ENCODE measurements around the gene SMYD5. TPM values are rescaled to one million over a fixed set of nuclear protein-coding genes. Genes with fewer than 3 reads are reported as not detected.

SMYD5 gene
- total RNA-seq, 2 experiments from 2014 or later = 33.2 to 42.2 TPM

DNA sequence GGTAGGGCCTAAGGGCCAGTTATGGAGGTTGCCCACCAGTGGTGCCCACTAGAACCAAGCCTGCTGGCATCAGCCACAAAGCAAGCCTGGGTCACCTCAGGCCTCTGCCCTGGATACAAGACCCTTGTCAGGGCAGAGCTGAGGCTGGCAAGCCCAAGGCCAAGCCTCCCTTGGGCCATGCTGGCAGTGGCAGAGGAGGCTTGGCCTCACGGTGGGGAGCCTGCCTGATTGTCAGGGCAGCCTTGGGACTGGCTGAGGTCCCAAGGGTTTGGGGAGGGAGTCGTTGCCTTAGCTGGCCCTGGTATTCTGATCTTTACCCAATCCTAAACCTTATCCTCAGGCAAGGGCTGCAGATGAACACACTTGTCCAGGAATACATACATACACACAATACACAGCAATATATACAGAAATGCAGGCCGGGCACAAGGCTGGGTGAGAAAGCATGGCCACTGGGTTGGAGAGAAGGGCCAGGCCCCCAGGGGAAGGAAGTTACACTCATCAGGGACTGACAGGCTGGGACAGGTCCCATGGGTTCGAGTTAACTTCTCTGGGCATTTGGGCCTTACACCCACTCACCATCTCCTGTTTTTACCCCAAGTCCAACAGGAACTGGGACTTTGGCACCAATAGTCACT, 41.1 kb downstream of the SMYD5 start:
- no peak overlapping the region for H2AFZ ChIP-seq (ENCODE audit: low read length)
- H3K36me3 ChIP-seq (ENCODE audit: insufficient read depth, low read length) = peaks cover 91% of the 10 kb centered on the region
- H4K20me1 ChIP-seq (ENCODE audit: insufficient read depth, low read length) = no peaks in the 10 kb centered on the region; the same call in 1 of the 2 replicates
- no peak overlapping the region for H3K27ac ChIP-seq (ENCODE audit: low read depth, low read length, poor library complexity, severe bottlenecking)
- no peak overlapping the region for H3K4me2 ChIP-seq (ENCODE audit: low read length)
- ChIA-PET POLR2A (interaction anchor here (0.6 kb wide), 1 partner anchor 116 kb away, joined by 3 read pairs; no protein-coding TSS in a partner anchor), CTCF (ENCODE audit: unreplicated experiment) (no interaction called here)
- BruUV-seq (replicated peaks) = no TSS peak
- no peak overlapping the region for H3K4me3 ChIP-seq (ENCODE audit: low read depth, low read length, poor library complexity, severe bottlenecking)
- TF ChIP-seq EZH2phosphoT487 (IDR thresholded peaks at IDR 0.05; ENCODE audit: borderline replicate concordance, low read depth, low read length) (no peak), CTCF (conservative IDR thresholded peaks at IDR 0.05; ENCODE audit: low read length) (no peak)
- H3K4me1 ChIP-seq (ENCODE audit: insufficient read depth, low read length, poor library complexity, severe bottlenecking) = no peaks in the 10 kb centered on the region
- H3K9me2 ChIP-seq (ENCODE audit: insufficient read depth, low read length) = no peaks in the 10 kb centered on the region
- H3K9me3 ChIP-seq (ENCODE audit: low read length) = no peaks in the 10 kb centered on the region
- intact Hi-C loops (cut with micrococcal nuclease; ENCODE audit: unreplicated experiment) = no loop called here
- H3K79me2 ChIP-seq (ENCODE audit: insufficient read depth, low read depth, low read length) = no peaks in the 10 kb centered on the region
- DNase-seq (ENCODE audit: low spot score) = no peak

DNA sequence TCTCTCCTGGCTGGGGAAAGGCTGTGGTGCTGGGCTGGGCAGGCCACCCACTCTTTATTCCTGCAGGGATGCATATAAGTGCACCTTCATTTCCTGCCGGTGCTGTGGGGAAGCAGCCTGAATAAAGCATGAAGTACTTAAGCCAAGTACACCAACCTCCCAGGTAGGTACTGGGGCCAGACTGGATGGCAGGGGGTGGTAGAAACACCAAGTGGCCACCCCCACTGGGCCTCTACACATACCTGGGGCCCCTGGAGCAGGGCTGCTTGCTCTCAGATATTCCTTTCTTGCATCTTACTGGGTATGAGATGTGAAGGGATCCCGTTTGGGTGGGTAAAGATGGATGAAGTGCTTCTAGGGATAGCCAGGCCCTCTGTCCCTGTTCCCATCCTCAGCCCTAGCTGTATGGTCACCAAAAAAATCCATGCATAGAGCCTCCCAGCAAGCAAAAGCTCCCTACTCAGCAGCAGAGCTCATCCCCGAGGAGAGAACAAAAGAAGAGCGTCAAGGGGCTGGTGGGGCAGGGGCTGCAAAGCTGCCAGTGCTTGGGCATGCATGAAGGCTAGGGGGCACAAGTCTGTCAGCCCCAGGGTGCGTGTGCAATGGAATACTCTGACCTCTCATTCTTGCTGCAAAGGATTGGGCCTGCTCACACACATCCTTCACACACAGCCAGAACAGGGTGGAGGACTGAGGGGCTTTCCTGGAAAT, 42.0 kb downstream of the SMYD5 start:
- no peaks in the 10 kb centered on the region for H3K4me1 ChIP-seq (ENCODE audit: insufficient read depth, low read length, poor library complexity, severe bottlenecking)
- intact Hi-C loops (cut with micrococcal nuclease; ENCODE audit: unreplicated experiment) = no loop called here
- TF ChIP-seq CTCF (conservative IDR thresholded peaks at IDR 0.05; ENCODE audit: low read length) (no peak), EZH2phosphoT487 (IDR thresholded peaks at IDR 0.05; ENCODE audit: borderline replicate concordance, low read depth, low read length) (no peak)
- peaks cover 87% of the 10 kb centered on the region for H3K36me3 ChIP-seq (ENCODE audit: insufficient read depth, low read length)
- no peak for DNase-seq (ENCODE audit: low spot score)
- no peak overlapping the region for H3K4me3 ChIP-seq (ENCODE audit: low read depth, low read length, poor library complexity, severe bottlenecking)
- H3K27ac ChIP-seq (ENCODE audit: low read depth, low read length, poor library complexity, severe bottlenecking) = no peak overlapping the region
- no peak overlapping the region for H2AFZ ChIP-seq (ENCODE audit: low read length)
- H3K4me2 ChIP-seq (ENCODE audit: low read length) = no peak overlapping the region
- no peaks in the 10 kb centered on the region for H3K9me2 ChIP-seq (ENCODE audit: insufficient read depth, low read length)
- POLR2A ChIA-PET = interaction anchor here (0.6 to 1.1 kb wide), 2 partner anchors 24 to 43 kb away, joined by 3 to 4 read pairs; partner anchors contain the start of gene PRADC1
- H3K9me3 ChIP-seq (ENCODE audit: low read length) = no peaks in the 10 kb centered on the region
- CTCF ChIA-PET (ENCODE audit: unreplicated experiment) = no interaction called here
- no peaks in the 10 kb centered on the region for H3K79me2 ChIP-seq (ENCODE audit: insufficient read depth, low read depth, low read length)
- no peaks in the 10 kb centered on the region; the same call in 1 of the 2 replicates for H4K20me1 ChIP-seq (ENCODE audit: insufficient read depth, low read length)
- TSS peak; percentile 34 for BruUV-seq (replicated peaks)

- ChIA-PET CTCF (ENCODE audit: unreplicated experiment) (no interaction called here), POLR2A (interaction anchor here (0.6 to 1.1 kb wide), 2 partner anchors 24 to 43 kb away, joined by 3 to 4 read pairs; partner anchors contain the start of gene PRADC1)
- H2AFZ ChIP-seq (ENCODE audit: low read length) = no peak overlapping the region
- H4K20me1 ChIP-seq (ENCODE audit: insufficient read depth, low read length) = no peaks in the 10 kb centered on the region
- H3K36me3 ChIP-seq (ENCODE audit: insufficient read depth, low read length) = peaks cover 88% of the 10 kb centered on the region
- H3K4me1 ChIP-seq (ENCODE audit: insufficient read depth, low read length, poor library complexity, severe bottlenecking) = no peaks in the 10 kb centered on the region
- intact Hi-C loops (cut with micrococcal nuclease; ENCODE audit: unreplicated experiment) = no loop called here
- no peak overlapping the region for H3K4me3 ChIP-seq (ENCODE audit: low read depth, low read length, poor library complexity, severe bottlenecking)
- no TSS peak for BruUV-seq (replicated peaks)
- no peaks in the 10 kb centered on the region for H3K9me2 ChIP-seq (ENCODE audit: insufficient read depth, low read length)
- TF ChIP-seq EZH2phosphoT487 (IDR thresholded peaks at IDR 0.05; ENCODE audit: borderline replicate concordance, low read depth, low read length) = no peak
- TF ChIP-seq CTCF (conservative IDR thresholded peaks at IDR 0.05; ENCODE audit: low read length) = no peak
- H3K79me2 ChIP-seq (ENCODE audit: insufficient read depth, low read depth, low read length) = no peaks in the 10 kb centered on the region
- DNase-seq (ENCODE audit: low spot score) = no peak
- H3K27ac ChIP-seq (ENCODE audit: low read depth, low read length, poor library complexity, severe bottlenecking) = no peak overlapping the region
- H3K9me3 ChIP-seq (ENCODE audit: low read length) = no peaks in the 10 kb centered on the region
- H3K4me2 ChIP-seq (ENCODE audit: low read length) = no peak overlapping the region
Measured at GRCh38 chr2:73256618-73256922, 42.5 kb downstream of the SMYD5 start.

Data from OCI-LY7 (cell line).